GM12801 (cell line): ENCODE results near the gene STK40.

ENCODE experiments used
- TF ChIP-seq, protein P1 (sequence below): IDR thresholded peaks from one replicate; pipeline ENCODE4 v1.5.1; 2011; ENCODE audit warnings: control low read depth; ENCODE audit not compliant: insufficient read length; ENCODE audit errors: extremely low read depth

The STK40 gene

DNA sequence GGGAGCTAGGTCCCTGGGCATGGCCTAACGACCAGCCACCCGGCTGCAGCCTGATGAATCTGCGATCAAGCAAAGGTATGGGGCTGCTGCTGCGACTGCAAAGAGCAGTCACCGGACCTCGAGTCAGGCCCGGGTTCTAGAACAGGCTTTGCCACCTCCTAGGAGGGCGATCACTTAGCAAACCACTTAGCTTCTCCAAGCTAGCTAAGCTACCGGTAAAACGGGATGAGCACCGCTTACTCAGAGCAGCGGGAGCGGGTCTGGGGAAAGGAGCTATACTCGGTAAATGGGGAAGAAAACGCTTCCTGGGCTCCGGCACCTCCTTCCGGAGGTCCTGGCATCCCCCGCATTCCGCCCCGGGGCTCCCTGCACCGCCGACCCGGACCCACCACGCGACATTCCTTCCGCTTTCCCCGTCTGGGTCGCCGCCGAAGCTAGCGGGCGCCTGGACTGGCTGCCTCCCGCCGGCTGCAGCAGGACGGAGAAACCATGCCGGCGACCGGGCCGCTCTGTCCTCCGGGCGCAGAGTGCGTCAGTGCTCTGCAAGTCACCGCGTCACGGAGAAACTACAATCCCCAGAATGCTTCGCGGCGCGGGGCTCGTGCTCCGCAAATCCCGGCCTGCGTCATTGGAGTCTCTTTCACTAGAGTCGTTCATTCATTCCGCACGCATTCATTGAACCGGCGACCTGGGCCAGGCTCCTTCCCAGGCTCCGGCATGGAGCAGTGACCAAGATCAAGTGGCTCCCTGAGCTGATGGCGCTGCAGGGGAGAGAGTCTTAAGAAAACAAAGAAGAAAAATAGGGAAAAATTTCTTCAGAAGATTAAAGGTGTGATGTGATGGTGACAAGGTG lies 11.9 kb upstream of the STK40 start, which contains the start of gene LSM10:
LSM10 (minus strand) TSS at position 531 of the 853 bp plus-strand sequence. CDS start 3,779 bp downstream, outside the sequence.
- TF ChIP-seq, protein P1, sequence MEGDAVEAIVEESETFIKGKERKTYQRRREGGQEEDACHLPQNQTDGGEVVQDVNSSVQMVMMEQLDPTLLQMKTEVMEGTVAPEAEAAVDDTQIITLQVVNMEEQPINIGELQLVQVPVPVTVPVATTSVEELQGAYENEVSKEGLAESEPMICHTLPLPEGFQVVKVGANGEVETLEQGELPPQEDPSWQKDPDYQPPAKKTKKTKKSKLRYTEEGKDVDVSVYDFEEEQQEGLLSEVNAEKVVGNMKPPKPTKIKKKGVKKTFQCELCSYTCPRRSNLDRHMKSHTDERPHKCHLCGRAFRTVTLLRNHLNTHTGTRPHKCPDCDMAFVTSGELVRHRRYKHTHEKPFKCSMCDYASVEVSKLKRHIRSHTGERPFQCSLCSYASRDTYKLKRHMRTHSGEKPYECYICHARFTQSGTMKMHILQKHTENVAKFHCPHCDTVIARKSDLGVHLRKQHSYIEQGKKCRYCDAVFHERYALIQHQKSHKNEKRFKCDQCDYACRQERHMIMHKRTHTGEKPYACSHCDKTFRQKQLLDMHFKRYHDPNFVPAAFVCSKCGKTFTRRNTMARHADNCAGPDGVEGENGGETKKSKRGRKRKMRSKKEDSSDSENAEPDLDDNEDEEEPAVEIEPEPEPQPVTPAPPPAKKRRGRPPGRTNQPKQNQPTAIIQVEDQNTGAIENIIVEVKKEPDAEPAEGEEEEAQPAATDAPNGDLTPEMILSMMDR: no peak

DNA sequence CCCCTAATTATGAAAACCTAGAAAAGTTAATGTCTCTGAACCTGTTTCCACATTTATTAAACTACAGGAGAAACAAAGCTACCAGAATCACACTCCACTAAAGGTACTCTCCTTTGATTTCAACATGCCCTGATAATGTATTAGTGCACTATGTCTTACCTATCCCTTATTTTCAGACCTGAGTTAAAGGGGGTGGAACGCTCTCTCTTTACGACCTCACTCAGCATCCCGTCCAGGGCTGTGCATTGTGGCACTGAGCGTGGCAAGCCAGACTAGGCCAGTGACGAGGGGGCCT lies 11.3 kb upstream of the STK40 start:
- TF ChIP-seq, protein P1: no peak

DNA sequence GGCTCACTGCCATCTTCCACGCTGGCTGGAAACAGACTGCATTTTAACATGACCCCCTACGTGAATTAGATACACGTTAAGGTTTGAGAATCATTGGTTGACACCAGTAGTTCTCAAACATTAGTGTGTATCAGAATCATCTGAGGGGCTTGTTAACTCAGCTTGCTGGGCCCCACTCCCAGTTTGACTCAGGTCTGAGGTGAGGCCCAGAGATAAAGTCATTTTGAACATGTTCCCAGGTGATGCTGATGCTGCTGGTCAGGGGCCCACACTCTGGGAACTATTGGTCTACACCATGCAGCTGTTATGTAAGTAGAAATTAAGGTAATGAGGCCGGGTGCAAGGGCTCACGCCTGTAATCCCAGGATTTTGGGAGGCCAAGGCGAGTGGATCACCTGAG lies 10.6 kb upstream of the STK40 start:
- TF ChIP-seq, protein P1: no peak

DNA sequence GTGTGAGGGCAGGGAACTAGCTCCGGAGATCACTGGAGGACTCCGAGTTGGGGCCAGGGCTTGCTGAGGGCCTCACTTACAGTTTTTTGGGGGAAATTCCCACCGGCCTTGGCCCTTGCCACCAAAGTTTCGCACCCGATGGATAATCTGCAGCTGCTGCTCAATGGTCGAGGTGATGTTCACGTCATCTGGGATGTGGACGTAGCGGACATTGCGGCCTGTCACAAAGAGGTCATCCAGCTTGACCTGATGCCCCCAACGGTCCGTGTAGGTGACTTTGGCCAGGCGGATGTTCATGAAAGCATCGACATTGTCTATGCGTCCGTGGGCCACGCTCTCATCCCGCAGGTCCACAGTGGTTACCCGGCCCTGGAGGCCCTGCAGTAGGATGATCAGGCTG lies 8.0 kb upstream of the STK40 start:
- TF ChIP-seq, protein P1: no peak

DNA sequence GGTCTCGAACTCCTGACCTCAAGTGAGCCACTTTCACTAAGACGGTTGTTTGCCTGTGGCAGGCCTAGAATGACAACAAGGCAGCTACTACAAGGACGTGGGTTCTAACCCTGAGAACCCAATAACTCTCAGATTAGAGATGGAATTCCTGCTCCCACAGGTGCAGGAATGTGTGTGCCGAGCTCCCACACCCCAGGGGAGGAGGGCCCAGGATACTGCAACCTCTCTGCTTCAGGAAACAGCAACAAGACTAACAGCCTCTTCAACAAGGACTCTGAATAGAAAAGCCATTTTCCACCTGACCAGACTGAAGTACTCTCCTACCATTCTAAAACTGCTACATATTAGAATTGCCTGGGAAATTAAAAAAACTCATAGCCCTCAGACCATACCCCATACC lies 7.1 kb upstream of the STK40 start:
- TF ChIP-seq, protein P1: no peak

DNA sequence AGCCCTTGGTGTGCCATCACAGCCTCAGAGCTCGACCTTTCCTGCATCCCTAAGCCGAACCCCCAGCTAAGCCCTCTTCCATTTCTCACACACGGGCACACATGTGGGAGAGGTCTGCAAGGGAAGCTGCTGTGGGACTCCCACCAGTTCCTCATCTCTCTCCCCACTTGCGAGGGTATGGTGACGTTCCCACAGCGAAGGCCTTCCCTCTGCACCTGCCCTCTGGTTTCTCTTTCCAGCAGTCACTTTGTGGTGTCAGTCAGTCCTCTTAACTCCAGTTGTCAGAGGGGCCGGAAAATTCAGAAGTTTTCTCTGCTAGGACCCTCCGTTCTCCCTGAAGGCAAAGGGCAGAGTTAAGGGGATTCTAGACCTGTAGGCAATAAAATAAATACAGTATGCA lies 5.5 kb upstream of the STK40 start:
- TF ChIP-seq, protein P1: no peak

DNA sequence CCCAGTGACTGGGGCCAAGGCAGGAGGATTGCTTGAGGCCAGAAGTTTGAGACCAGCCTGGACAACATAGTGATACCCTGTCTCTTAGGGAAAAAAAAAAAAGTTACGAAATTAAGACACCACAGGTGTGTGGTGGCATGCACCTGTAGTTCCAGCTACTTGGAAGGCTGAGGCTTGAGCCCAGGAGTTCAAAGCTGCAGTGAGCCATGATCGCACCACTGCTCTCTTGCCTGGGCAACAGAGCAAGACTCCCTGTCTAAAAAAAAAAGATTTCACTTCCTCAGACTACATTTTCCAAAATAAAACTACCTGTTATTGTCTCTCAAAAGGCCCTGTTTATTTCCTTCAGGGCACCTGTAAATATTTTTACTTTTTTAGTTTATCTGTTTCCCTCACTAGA lies 4.7 kb upstream of the STK40 start:
- TF ChIP-seq, protein P1: no peak
